B cell (primary cell): Measurements from ENCODE around the gene ZNF324. TPM values are rescaled to one million over a fixed set of nuclear protein-coding genes. Genes with fewer than 3 reads are reported as not detected.
"Not testable (repeated sequence)": the region's sequence is repeated elsewhere in the genome, so short reads cannot be mapped to it uniquely, and the experiment has no call there.

Experiments used
- ATAC-seq: fragments of 200-7000 bp; cut with Tn5 transposase; one replicate; pipeline ENCODE4 v1.10.0; 2021; ENCODE audit warnings: low read depth, mild to moderate bottlenecking, moderate number of reproducible peaks, moderate library complexity
- CTCF ChIA-PET: fragments of 350-600 bp; sonication (Branson Sonifier 250); formaldehyde crosslinking; loops from one replicate; lab custom pipeline; 2021; ENCODE audit warnings: antibody characterized with exemption, inconsistent platforms; lab: Charles Lee
- POLR2A ChIA-PET: fragments of 350-600 bp; sonication (Branson Sonifier 250); formaldehyde crosslinking; loops from one replicate; lab custom pipeline; 2021; ENCODE audit warnings: antibody characterized with exemption; lab: Charles Lee
- DNase-seq: peaks from one replicate; pipeline ENCODE4 v3.0.0; 2013
- H2AFZ ChIP-seq: 2 replicates; pipeline ENCODE4 v1.6.1; 2012; ENCODE audit warnings: mild to moderate bottlenecking, low read depth, low read length; ENCODE audit not compliant: insufficient read depth, poor library complexity, severe bottlenecking
- H3K27ac ChIP-seq, 2 donors: 1 replicate in 1 of 2; 2 replicates in 1 of 2; pipeline ENCODE4 v1.5.1; 2012 to 2013; ENCODE audit warnings: low read length in 2 of 2, mild to moderate bottlenecking in 2 of 2, moderate library complexity in 1 of 2
- H3K27me3 ChIP-seq, 4 experiments: fragments of 200-600 bp in 1 of 4; sonication (generic) in 1 of 4; replicated peaks in 1 of 4; 1 replicate in 2 of 4; 2 replicates in 2 of 4; pipeline versions ENCODE4 v1.6.1 to v1.7.0; 2013 to 2016; ENCODE audit warnings: low read length in 3 of 4, mild to moderate bottlenecking in 2 of 4, mixed read lengths in 1 of 4, moderate library complexity in 1 of 4; ENCODE audit not compliant: insufficient read depth in 4 of 4, control insufficient read depth in 3 of 4; ENCODE audit errors: control extremely low read depth in 1 of 4
- H3K36me3 ChIP-seq, 2 experiments: replicated peaks in 1 of 2; 1 replicate in 1 of 2; 2 replicates in 1 of 2; pipeline versions ENCODE4 v1.6.1 to v1.7.1; 2013; ENCODE audit warnings: low read length in 1 of 2; ENCODE audit not compliant: insufficient read depth in 2 of 2, control insufficient read depth in 1 of 2; ENCODE audit errors: control extremely low read depth in 1 of 2, extremely low read depth in 1 of 2
- H3K4me1 ChIP-seq, 2 donors: fragments of 200-600 bp in 1 of 2; sonication (generic) in 1 of 2; 1 replicate in 1 of 2; 2 replicates in 1 of 2; pipeline versions ENCODE4 v1.5.1 to v1.6.1; 2013 to 2017; ENCODE audit warnings: low read length in 2 of 2; ENCODE audit not compliant: control insufficient read depth in 2 of 2, insufficient read depth in 2 of 2
- H3K4me2 ChIP-seq: replicated peaks from 2 replicates; pipeline ENCODE3; 2012; ENCODE audit warnings: mild to moderate bottlenecking, low read depth, low read length; ENCODE audit not compliant: poor library complexity, severe bottlenecking
- H3K4me3 ChIP-seq, 5 experiments: fragments of 200-600 bp in 1 of 5; sonication (generic) in 1 of 5; 1 replicate in 3 of 5; 2 replicates in 2 of 5; pipeline versions ENCODE4 v1.5.1 to v1.7.0; 2011 to 2016; ENCODE audit warnings: low read length in 4 of 5, mild to moderate bottlenecking in 4 of 5, low read depth in 2 of 5, control low read depth in 1 of 5, moderate library complexity in 1 of 5; ENCODE audit not compliant: insufficient read depth in 1 of 5; ENCODE audit errors: control extremely low read depth in 1 of 5, extremely low read depth in 1 of 5
- H3K79me2 ChIP-seq: fragments of 200-600 bp; sonication (generic); one replicate; pipeline ENCODE4 v1.6.0; 2016; ENCODE audit warnings: low read length; ENCODE audit not compliant: control insufficient read depth, insufficient read depth
- H3K9ac ChIP-seq: fragments of 200-600 bp; sonication (generic); 2 replicates; pipeline ENCODE4 v1.6.1; 2017; ENCODE audit warnings: mild to moderate bottlenecking, low read length, moderate library complexity
- H3K9me3 ChIP-seq, 3 donors: one replicate each; pipeline versions ENCODE4 v1.6.1 to v1.7.1; 2013; ENCODE audit warnings: low read length in 2 of 3; ENCODE audit not compliant: control insufficient read depth in 2 of 3, insufficient read depth in 1 of 3; ENCODE audit errors: control extremely low read depth in 1 of 3
- H4K20me1 ChIP-seq: 2 replicates; pipeline ENCODE4 v1.6.0; 2012; ENCODE audit warnings: mild to moderate bottlenecking, low read length; ENCODE audit not compliant: insufficient read depth, control insufficient read depth, poor library complexity, severe bottlenecking
- H3K27ac Mint-ChIP-seq: one replicate; pipeline ENCODE4 v1.8.0; 2021; ENCODE audit warnings: mixed read lengths
- H3K27me3 Mint-ChIP-seq: one replicate; pipeline ENCODE4 v1.8.0; 2021; ENCODE audit warnings: mixed read lengths
- H3K4me1 Mint-ChIP-seq: one replicate; pipeline ENCODE4 v1.8.0; 2021; ENCODE audit warnings: mixed read lengths
- H3K4me3 Mint-ChIP-seq: one replicate; pipeline ENCODE4 v1.8.0; 2021; ENCODE audit warnings: mixed read lengths
- H3K9me3 Mint-ChIP-seq: one replicate; pipeline ENCODE4 v1.8.0; 2022; ENCODE audit warnings: mixed read lengths; ENCODE audit not compliant: insufficient read depth
- CTCF ChIP-seq: fragments of 200-600 bp; IDR thresholded peaks from one replicate; pipeline ENCODE4 v1.8.0; 2022; ENCODE audit warnings: antibody characterized with exemption, mild to moderate bottlenecking
- EZH2 ChIP-seq: IDR thresholded peaks from 2 replicates; pipeline ENCODE4 v1.6.1; 2012; ENCODE audit warnings: borderline replicate concordance, low read depth, mild to moderate bottlenecking, moderate library complexity, low read length; ENCODE audit not compliant: insufficient read depth, poor library complexity, severe bottlenecking
- WGBS: methylation state at CpG from one replicate; pipeline ENCODE4 v1.1.5; 2013; ENCODE audit warnings: missing lambda C conversion rate; ENCODE audit not compliant: insufficient coverage; 5-methylcytosine and 5-hydroxymethylcytosine counted together
- intact Hi-C: fragments of 100-400 bp; cut with micrococcal nuclease; formaldehyde crosslinking; loops from one replicate; pipeline ENCODE4 v1.10.0; 2022
- polyA plus RNA-seq: library from polyadenylated mRNA; depleted of rRNA; stranded (reverse); fragments of >200 nt; gene quantifications from 2 replicates; pipeline ENCODE4 v1.2.3, GENCODE V29; 2012
- total RNA-seq, 2 donors: library from RNA; stranded (reverse); fragments of 120-200 nt in 1 of 2; gene quantifications; 1 replicate in 1 of 2; 2 replicates in 1 of 2; pipeline versions ENCODE4 v1.2.3 to v1.2.4, GENCODE V29; 2013 to 2022

Gene ZNF324
- total and polyA plus RNA-seq, 2 donors (not counting 1 experiment from before 2014, with no cell fraction given) = 12.8 to 21.0 TPM

- H3K4me3 Mint-ChIP-seq = peak overlapping the region; percentile 91
- no peak overlapping the region for H3K4me3 ChIP-seq
- DNase-seq (peak; percentile 25), ATAC-seq (no peak)
- H3K4me1 ChIP-seq = peaks cover 9 to 20% of the 10 kb centered on the region in 2 donors
- peaks cover 19% of the 10 kb centered on the region for H3K4me1 Mint-ChIP-seq
- H3K9me3 Mint-ChIP-seq = peaks cover 2% of the 10 kb centered on the region
- H3K27ac Mint-ChIP-seq = no peak overlapping the region
- no peak overlapping the region for H3K4me2 ChIP-seq
- no peaks in the 10 kb centered on the region for H3K27me3 Mint-ChIP-seq
- CTCF ChIA-PET = interaction anchor here (3.4 kb wide), 1 partner anchor 19 kb away, joined by 19 read pairs; the partner anchor contains the start of gene ZBTB45
- intact Hi-C loops = no loop called here
- peaks cover 0 to 39% (median 0%) of the 10 kb centered on the region in 3 donors for H3K9me3 ChIP-seq
- POLR2A ChIA-PET = interaction anchor here (0.6 to 1.6 kb wide), 3 partner anchors 19 to 138 kb away, joined by 3 to 5 read pairs (median 5); partner anchors contain the start of genes ZBTB45 and ZNF497
- H2AFZ ChIP-seq = peak overlapping the region; percentile 87
- no peak overlapping the region for H3K27ac ChIP-seq
- no peaks in the 10 kb centered on the region for H3K79me2 ChIP-seq
- H4K20me1 ChIP-seq = no peaks in the 10 kb centered on the region
- TF ChIP-seq CTCF (no peak), EZH2 (no peak)
- H3K27me3 ChIP-seq = no peaks in the 10 kb centered on the region
- H3K36me3 ChIP-seq = no peaks in the 10 kb centered on the region
- 98% methylated on average over 14 of the region's 14 CpGs for WGBS
- H3K9ac ChIP-seq = no peak overlapping the region
Observed at GRCh38 chr19:58500242-58500641, 33.4 kb downstream of the ZNF324 start.

- H3K4me1 Mint-ChIP-seq, H3K4me3 ChIP-seq, DNase-seq, H3K9ac ChIP-seq, H3K4me3 Mint-ChIP-seq, H3K27ac ChIP-seq, H3K36me3 ChIP-seq, H3K9me3 Mint-ChIP-seq, H2AFZ ChIP-seq, POLR2A ChIA-PET, H3K79me2 ChIP-seq, intact Hi-C loops, H4K20me1 ChIP-seq, H3K4me1 ChIP-seq, H3K27ac Mint-ChIP-seq, ATAC-seq, H3K4me2 ChIP-seq, H3K27me3 ChIP-seq, H3K27me3 Mint-ChIP-seq: not testable (repeated sequence)
- H3K9me3 ChIP-seq = peaks cover 0 to 28% (median 3%) of the 10 kb centered on the region in 3 donors
- WGBS = 75% methylated on average over 6 of the region's 8 CpGs
- CTCF ChIA-PET = interaction anchor here (1.9 kb wide), 1 partner anchor 12 kb away, joined by 6 read pairs; the partner anchor contains the start of gene ZBTB45
Observed at GRCh38 chr19:58507602-58508223, 40.8 kb downstream of the ZNF324 start.
